Fibroblast of skin of left quadriceps (primary cell): ENCODE data around the gene SRP54.
A peak's percentile ranks its signal among the peaks of the same experiment; 100 is the strongest.
"Not testable (repeated sequence)": the region's sequence is repeated elsewhere in the genome, so short reads cannot be mapped to it uniquely, and the experiment has no call there.

ENCODE experiments used
- DNase-seq, 2 experiments: peaks; one replicate each; pipeline ENCODE4 v3.0.0-alpha.2; 2013; ENCODE audit warnings: low read depth in 2 of 2

SRP54 gene

DNA sequence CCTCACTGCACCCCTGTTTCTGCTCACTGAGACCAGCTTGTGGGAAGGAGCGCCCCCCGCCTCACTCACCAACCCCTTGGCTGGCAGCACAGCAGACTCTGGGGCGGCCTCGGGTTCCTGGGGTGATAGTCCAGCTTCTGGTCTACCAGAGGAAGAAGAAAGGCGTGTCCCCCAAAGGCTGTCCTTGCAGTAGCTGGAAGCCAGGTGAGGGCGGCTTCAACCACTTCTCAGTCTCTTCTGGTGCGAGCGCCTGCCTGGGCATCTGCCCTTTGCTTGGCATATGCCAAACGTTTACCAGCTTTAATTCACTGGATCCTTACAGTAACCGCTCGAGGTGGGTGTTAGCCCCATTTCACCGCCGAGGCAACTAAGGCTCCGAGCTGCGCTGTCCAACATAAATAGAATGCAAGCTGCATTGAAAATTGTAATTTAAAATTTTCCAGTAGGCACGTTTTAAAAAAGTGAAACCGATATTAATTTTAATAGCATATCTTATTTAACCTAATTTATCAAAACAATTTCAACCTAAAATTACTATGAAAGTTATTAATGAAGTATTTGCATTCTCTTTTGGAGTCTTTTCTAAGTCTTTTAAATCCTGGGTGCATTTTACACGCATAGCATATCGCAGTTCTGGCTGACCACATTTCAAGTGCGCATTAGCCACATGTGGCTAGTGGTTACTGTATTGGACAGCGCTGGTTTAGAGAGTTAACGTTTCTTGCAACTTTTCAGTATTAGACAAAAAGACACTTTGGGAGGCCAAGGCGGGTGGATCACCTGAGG, 64.2 kb downstream of the SRP54 start:
- no peak for DNase-seq

DNA sequence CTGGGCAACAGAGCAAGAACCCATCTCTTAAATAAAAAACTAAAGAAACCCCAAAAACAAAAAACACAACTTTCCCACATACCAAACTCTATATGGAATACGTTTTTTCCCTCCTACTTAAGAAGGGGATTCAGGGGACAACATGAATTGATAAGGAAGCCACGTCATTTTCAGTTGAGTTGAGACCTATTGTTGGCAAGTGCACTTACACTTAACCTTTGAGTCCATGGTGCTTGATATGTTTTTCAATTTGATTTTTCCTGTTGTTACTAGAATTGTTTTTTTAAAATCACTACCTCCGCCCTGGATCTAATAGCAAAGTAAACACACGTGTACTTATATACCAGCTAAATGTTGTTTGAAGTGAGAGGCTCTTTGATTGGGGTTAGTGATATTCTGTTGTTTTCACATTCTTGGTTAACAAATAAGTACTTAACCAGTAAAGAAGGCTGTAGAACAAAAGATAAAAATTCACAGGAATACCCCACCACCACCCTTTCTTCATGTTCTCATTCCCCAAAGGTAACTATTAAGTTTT, 65.3 kb downstream of the SRP54 start:
- DNase-seq, result no peak

DNA sequence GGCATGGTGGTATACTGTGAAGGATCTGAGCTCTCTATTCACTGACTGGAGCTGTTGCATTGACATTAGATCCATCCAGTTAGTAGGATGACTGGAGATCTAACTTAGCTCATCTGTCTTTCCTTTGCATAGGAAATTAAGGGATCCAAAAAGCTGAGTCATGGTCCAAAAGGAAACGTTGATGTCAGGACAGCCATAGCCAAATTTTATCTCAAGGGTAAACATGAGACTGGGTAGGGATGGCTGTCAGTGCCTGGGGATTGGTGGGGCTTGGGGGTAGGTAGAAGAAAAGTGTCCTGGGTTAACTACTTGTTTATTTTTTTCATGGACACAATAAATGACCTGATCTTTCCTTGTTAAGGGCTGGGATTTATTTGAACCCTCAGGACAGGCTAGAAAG, 67.9 kb downstream of the SRP54 start:
- peak; percentile 17 to 26 for DNase-seq

DNA sequence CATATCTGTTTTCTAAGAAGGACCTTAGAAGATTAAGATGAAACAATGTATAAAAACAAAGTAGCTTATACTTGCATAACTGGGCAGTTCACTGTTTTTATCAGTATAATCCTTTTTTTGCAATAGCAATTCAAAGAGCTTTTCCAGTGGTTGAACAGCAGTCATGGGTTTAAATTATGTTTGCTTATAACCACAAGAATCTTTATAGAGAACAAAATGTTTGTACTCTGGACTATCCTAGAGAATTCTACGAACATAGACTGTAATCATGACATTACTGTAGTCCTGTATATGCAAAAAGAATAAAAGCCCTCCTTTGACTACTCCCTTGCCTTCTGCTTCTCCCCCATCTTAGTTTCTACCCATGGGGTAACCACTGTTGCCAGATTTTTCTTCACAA, 69.0 kb downstream of the SRP54 start:
- DNase-seq, result no peak

DNA sequence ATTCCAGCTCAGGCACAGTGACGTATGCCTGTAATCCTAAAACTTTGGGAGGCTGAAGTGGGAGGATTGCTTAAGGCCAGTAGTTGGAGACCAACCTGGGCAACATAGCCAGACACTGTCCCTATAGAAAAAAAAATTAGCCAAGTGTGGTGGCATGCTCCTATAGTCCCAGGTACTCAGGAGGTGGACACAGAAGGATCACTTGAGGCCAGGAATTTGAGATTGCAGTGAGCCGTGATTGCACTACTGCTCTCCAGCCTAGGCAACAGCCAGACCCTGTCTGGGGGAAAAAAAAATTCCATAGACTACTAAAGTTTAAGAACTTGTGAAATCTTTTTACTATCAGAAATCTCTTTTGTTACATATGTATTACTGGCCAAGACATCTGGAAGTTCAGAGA, 69.8 kb downstream of the SRP54 start:
- no peak for DNase-seq

DNA sequence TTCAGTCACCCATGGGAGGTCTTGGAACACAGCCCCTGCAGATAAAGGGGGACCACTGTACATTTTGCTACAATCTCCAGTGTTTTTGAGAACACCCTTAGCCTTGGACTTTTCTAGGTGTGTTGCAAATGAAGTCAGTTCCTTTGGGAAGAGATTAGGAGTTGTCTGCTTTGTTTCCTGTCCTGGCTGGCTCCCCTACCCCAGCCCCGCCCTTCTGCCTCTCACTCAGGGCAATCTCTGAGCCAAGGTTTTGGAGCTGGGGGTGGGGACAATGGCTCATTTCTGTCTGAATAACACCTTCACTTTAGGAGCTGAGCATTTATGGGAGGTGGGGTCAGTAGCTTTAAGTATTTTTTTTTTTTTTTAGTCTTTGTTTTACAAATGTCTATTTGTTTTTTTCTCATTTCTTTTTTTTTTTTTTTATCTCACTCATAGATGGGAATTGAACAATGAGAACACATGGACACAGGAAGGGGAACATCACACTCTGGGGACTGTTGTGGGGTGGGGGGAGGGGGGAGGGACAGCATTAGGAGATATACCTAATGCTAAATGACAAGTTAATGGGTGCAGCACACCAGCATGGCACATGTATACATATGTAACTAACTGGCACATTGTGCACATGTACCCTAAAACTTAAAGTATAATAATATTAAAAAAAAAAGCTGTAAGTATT, 78.5 kb downstream of the SRP54 start:
- not testable (repeated sequence) for DNase-seq

DNA sequence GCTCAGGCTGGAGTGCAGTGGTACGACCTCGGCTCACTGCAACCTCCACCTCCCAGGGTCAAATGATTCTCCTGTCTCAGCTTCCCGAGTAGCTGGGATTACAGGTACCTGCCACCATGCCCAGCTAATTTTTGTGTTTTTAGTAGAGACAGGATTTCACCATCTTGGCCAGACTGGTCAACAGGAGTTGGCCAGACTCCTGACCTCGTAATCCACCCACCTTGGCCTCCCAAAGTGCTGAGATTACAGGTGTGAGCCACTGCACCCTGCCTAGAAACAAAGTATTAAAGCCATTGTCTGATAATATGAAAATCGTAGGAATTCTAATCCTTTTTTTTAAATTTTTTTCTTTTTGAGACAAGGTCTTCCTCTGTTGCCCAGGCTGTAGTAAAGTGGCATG, 82.9 kb downstream of the SRP54 start:
- DNase-seq, result not testable (repeated sequence)

DNA sequence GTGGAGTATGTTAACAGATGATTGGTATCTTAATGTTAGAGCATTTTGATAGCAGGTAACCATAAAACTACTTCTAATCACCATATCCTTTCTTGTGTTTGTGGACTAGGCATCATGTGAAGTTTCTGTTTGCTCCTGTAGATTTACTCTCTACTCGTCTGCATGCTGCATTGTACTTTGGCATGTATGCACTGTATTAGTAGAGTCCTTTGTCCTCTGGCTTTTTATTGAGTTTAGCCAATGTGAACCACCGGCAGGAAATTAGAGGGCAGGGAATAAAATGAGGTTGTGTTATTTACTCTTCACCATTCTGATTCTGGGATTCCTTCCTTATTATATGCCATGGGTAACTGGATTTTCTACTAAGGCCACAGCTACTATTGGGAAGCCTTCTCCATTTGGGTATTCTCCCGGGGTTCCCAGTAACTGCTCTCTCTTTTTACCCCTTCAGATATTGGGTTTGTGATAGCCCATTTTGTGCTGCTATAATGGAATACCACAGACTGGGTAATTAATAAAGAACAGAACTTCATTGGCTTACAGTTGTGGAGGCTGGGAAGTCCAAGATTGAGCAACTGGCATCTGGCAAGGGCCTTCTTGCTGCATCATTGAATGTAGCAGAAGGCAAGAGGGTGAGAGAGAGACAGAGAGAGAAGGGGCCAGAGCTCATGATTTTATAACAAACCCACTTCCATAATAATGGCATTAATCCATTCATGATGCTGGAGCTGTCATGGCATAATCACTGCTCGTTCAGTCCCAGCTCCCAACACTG, 85.6 kb downstream of the SRP54 start:
- no peak for DNase-seq

DNA sequence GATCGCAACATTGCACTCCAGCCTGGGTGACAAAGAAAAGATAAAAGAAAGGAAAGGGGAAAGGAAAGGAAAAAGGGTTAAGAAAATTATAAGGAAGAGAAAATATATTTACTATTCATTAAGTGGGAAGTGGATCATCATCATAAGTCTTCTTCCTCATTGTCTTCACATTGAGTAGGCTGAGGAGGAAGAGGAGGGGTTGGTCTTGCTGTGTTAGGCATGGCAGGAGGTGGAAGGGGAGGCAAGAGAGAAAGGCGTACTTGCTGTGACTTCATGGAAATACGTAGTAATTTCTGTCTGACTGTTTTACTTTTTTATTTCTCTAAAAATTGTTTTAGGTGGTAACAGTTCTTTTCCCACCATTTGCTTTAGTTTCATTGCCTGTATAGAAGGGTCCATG, 89.4 kb downstream of the SRP54 start:
- no peak for DNase-seq

DNA sequence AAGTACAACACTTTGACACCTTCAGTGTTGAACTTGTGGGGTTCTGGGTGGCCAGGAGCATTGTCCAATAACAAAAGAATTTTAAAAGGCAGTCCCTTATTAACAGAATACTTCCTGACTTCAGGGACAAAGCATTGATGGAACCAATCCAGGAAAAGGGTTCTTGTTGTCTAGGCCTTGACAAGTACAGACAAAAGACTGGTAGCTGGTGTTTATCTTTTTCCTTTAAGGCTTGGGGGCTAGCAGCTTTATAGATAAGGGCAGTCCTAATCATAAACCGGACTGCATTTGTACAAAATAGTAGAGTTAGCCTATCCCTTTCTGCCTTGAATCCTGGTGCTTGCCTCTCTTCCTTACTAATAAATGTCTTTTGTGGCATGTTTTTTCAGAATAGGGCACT, 90.7 kb downstream of the SRP54 start:
- DNase-seq, result no peak

DNA sequence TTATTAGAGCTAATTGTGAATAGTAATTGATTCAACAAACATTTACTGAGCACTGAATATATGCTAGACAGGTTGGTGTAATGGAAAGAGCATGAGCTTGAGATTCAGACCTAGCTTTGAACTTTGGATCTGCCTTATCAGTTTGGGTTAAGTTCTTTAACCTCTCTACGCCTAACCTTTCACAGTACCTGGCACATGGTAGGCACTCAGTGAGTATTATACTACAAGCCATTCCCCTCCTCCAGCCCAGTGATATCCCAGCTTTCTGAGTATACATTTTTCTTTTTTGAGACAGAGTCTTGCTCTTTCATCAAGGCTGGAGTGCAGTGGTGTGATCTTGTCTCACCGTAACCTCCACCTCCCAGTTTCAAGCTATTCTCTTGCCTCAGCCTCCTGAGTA, 95.3 kb downstream of the SRP54 start:
- no peak for DNase-seq
